HEK293 (cell line): ENCODE data around the gene PCDH10.

Experiments used
- CTCF ChIA-PET: fragments of 350-600 bp; formaldehyde crosslinking; extraction: SDS; loops from one replicate; lab custom pipeline; 2021; ENCODE audit warnings: antibody characterized with exemption; lab: Yijun Ruan, JAX
- POLR2A ChIA-PET: fragments of 300-600 bp; formaldehyde crosslinking; extraction: SDS; loops from one replicate; lab custom pipeline; 2020; ENCODE audit warnings: antibody characterized with exemption, inconsistent platforms; lab: Yijun Ruan, JAX
- H3K27ac ChIP-seq: fragments of 200-500 bp; sonication (Bioruptor generic); 2 replicates; pipeline ENCODE4 v1.5.1; 2014; ENCODE audit warnings: low read depth, low read length, control low read depth, inconsistent platforms; ENCODE audit errors: extremely low read depth
- H3K36me3 ChIP-seq, 2 experiments: fragments of 200-500 bp in 1 of 2; sonication (Bioruptor generic) in 1 of 2; 1 replicate in 1 of 2; 2 replicates in 1 of 2; pipeline ENCODE4 v1.5.1; 2014 to 2017; ENCODE audit warnings: inconsistent platforms in 2 of 2, low read length in 2 of 2; ENCODE audit not compliant: control insufficient read depth in 2 of 2, insufficient read depth in 1 of 2
- H3K4me1 ChIP-seq: fragments of 200-500 bp; sonication (Bioruptor generic); 2 replicates; pipeline ENCODE4 v1.5.1; 2014; ENCODE audit warnings: mild to moderate bottlenecking, low read length, inconsistent platforms; ENCODE audit not compliant: control insufficient read depth, insufficient read depth
- H3K4me3 ChIP-seq: 2 replicates; pipeline ENCODE4 v1.5.1; 2011; ENCODE audit warnings: low read depth, mild to moderate bottlenecking, control low read depth, low read length, moderate library complexity
- H3K9me3 ChIP-seq: fragments of 200-500 bp; sonication (Bioruptor generic); 2 replicates; pipeline ENCODE4 v1.5.1; 2014; ENCODE audit warnings: low read depth, low read length, inconsistent platforms; ENCODE audit not compliant: control insufficient read depth, insufficient read depth
- FEZF1 ChIP-seq: fragments of 450-650 bp; formaldehyde crosslinking; IDR thresholded peaks from 2 replicates; pipeline ENCODE4 v1.5.1; 2016; ENCODE audit warnings: missing biosample characterization, missing genetic modification characterization
- HOXC10 ChIP-seq: sonication (generic); formaldehyde crosslinking; IDR thresholded peaks from 2 replicates; pipeline ENCODE4 v1.8.1; 2023; ENCODE audit warnings: mild to moderate bottlenecking, missing genetic modification reagents
- YY2 ChIP-seq: fragments of 450-650 bp; formaldehyde crosslinking; IDR thresholded peaks from 2 replicates; pipeline ENCODE4 v1.5.1; 2016; ENCODE audit warnings: missing biosample characterization, missing genetic modification characterization
- ZBTB10 ChIP-seq: fragments of 450-650 bp; formaldehyde crosslinking; IDR thresholded peaks from 2 replicates; pipeline ENCODE4 v1.5.1; 2016; ENCODE audit warnings: missing biosample characterization, missing genetic modification characterization
- ZBTB6 ChIP-seq: fragments of 450-650 bp; formaldehyde crosslinking; IDR thresholded peaks from 2 replicates; pipeline ENCODE4 v1.5.1; 2017; ENCODE audit warnings: missing biosample characterization, missing genetic modification characterization
- ZFP69B ChIP-seq: fragments of 450-650 bp; formaldehyde crosslinking; IDR thresholded peaks from 2 replicates; pipeline ENCODE4 v1.5.1; 2016; ENCODE audit warnings: missing biosample characterization, missing genetic modification characterization
- ZNF10 ChIP-seq: fragments of 450-650 bp; formaldehyde crosslinking; IDR thresholded peaks from 2 replicates; pipeline ENCODE4 v1.5.1; 2017; ENCODE audit warnings: missing biosample characterization, missing genetic modification characterization
- ZNF202 ChIP-seq: fragments of 450-650 bp; formaldehyde crosslinking; IDR thresholded peaks from 2 replicates; pipeline ENCODE4 v1.5.1; 2016; ENCODE audit warnings: missing biosample characterization, missing genetic modification characterization, borderline replicate concordance
- ZNF274 ChIP-seq, 2 experiments: fragments of 200-500 bp in 1 of 2; fragments of 450-650 bp in 1 of 2; sonication (Bioruptor generic) in 1 of 2; formaldehyde crosslinking in 1 of 2; IDR thresholded peaks; 2 replicates each; pipeline versions ENCODE4 v1.5.1 to v1.6.1; 2014 to 2016; ENCODE audit warnings: borderline replicate concordance in 1 of 2, inconsistent platforms in 1 of 2, low read length in 1 of 2, missing biosample characterization in 1 of 2, missing genetic modification characterization in 1 of 2
- ZNF362 ChIP-seq: fragments of 450-650 bp; formaldehyde crosslinking; IDR thresholded peaks from 2 replicates; pipeline ENCODE4 v1.5.1; 2016; ENCODE audit warnings: missing biosample characterization, missing genetic modification characterization
- ZNF366 ChIP-seq: fragments of 450-650 bp; formaldehyde crosslinking; conservative IDR thresholded peaks from 2 replicates; pipeline ENCODE4 v1.5.1; 2016; ENCODE audit warnings: missing biosample characterization, missing genetic modification characterization
- ZNF449 ChIP-seq: fragments of 450-650 bp; formaldehyde crosslinking; IDR thresholded peaks from 2 replicates; pipeline ENCODE4 v1.5.1; 2017; ENCODE audit warnings: missing biosample characterization, mild to moderate bottlenecking, missing genetic modification characterization, moderate library complexity
- ZNF501 ChIP-seq: fragments of 450-650 bp; formaldehyde crosslinking; IDR thresholded peaks from 2 replicates; pipeline ENCODE4 v1.5.1; 2016; ENCODE audit warnings: missing biosample characterization, missing genetic modification characterization
- ZNF585B ChIP-seq: fragments of 450-650 bp; formaldehyde crosslinking; IDR thresholded peaks from 2 replicates; pipeline ENCODE4 v1.5.1; 2016; ENCODE audit warnings: missing biosample characterization, missing genetic modification characterization
- ZNF610 ChIP-seq: fragments of 450-650 bp; formaldehyde crosslinking; IDR thresholded peaks from 2 replicates; pipeline ENCODE4 v1.5.1; 2016; ENCODE audit warnings: missing biosample characterization, missing genetic modification characterization, borderline replicate concordance
- ZNF654 ChIP-seq: fragments of 450-650 bp; formaldehyde crosslinking; IDR thresholded peaks from 2 replicates; pipeline ENCODE4 v1.5.1; 2016; ENCODE audit warnings: low read depth, missing biosample characterization, missing genetic modification characterization
- ZNF707 ChIP-seq: fragments of 450-650 bp; formaldehyde crosslinking; IDR thresholded peaks from 2 replicates; pipeline ENCODE4 v1.5.1; 2016; ENCODE audit warnings: missing biosample characterization, missing genetic modification characterization
- ZNF837 ChIP-seq: fragments of 450-650 bp; formaldehyde crosslinking; IDR thresholded peaks from 2 replicates; pipeline ENCODE4 v1.5.1; 2016; ENCODE audit warnings: missing biosample characterization, missing genetic modification characterization
- ZNF843 ChIP-seq: fragments of 450-650 bp; formaldehyde crosslinking; IDR thresholded peaks from 2 replicates; pipeline ENCODE4 v1.5.1; 2016; ENCODE audit warnings: missing biosample characterization, missing genetic modification characterization

PCDH10 gene

GRCh38 chr4:133186845-133187244, 37.8 kb downstream of the PCDH10 start:
- TF ChIP-seq ZNF449 (tag by site-specific recombination): no peak
- no peak for TF ChIP-seq ZNF362 (tag by site-specific recombination)
- CTCF ChIA-PET: no interaction called here
- Histone ChIP-seq H3K4me3 (no peak overlapping the region), H3K9me3 (no peaks in the 10 kb centered on the region), H3K36me3 (no peaks in the 10 kb centered on the region), H3K27ac (no peak overlapping the region), H3K4me1 (no peaks in the 10 kb centered on the region)
- POLR2A ChIA-PET: no interaction called here

GRCh38 chr4:133188433-133189146, 39.5 kb downstream of the PCDH10 start:
- Histone ChIP-seq H3K4me3 (no peak overlapping the region), H3K9me3 (no peaks in the 10 kb centered on the region), H3K36me3 (no peaks in the 10 kb centered on the region), H3K4me1 (no peaks in the 10 kb centered on the region)
- no peak for TF ChIP-seq ZNF585B (tag by site-specific recombination)
- TF ChIP-seq HOXC10: no peak
- TF ChIP-seq ZNF843 (tag by site-specific recombination): no peak
- no peak for TF ChIP-seq FEZF1
- no peak for TF ChIP-seq ZBTB10 (tag by site-specific recombination)
- TF ChIP-seq ZNF654: no peak
- TF ChIP-seq ZNF610 (tag by site-specific recombination): no peak
- no peak for TF ChIP-seq ZNF10 (tag by site-specific recombination)
- no peak for TF ChIP-seq ZNF501
- TF ChIP-seq ZNF366 (tag by site-specific recombination): no peak
- TF ChIP-seq ZFP69B (tag by site-specific recombination): no peak
- no peak for TF ChIP-seq ZNF274 (IDR thresholded peaks at IDR 0.05; ENCODE audit: low read length)
- TF ChIP-seq ZNF274 (tag by site-specific recombination; IDR thresholded peaks at IDR 0.05; ENCODE audit: borderline replicate concordance): no peak
- TF ChIP-seq YY2 (tag by site-specific recombination): no peak
- TF ChIP-seq ZNF707 (tag by site-specific recombination): no peak
- no peak for TF ChIP-seq ZNF202 (tag by site-specific recombination)
- no peak for TF ChIP-seq ZBTB6 (tag by site-specific recombination)
- no peak for TF ChIP-seq ZNF837 (tag by site-specific recombination)
- TF ChIP-seq, all 188 proteins: peak for 0
- no peak overlapping the region for H3K27ac ChIP-seq
- ChIA-PET CTCF (no interaction called here), POLR2A (interaction anchor here (0.7 kb wide), 1 partner anchor 267 kb away, joined by 4 read pairs; no protein-coding TSS in a partner anchor)
